HCT116 (cell line): ENCODE results near the gene AAK1. TPM values are rescaled to one million over a fixed set of nuclear protein-coding genes. Genes with fewer than 3 reads are reported as not detected.
A peak's percentile ranks its signal among the peaks of the same experiment; 100 is the strongest.

Experiments used
- ATAC-seq: fragments of 200-7000 bp; cut with Tn5 transposase; 2 replicates; pipeline ENCODE4 v1.9.1; 2020; ENCODE audit warnings: mild to moderate bottlenecking, moderate library complexity
- BruUV-seq: library from RNA; stranded (reverse); fragments of 400-500 nt; replicated peaks from 2 replicates; lab custom pipeline; 2021; lab: Mats Ljungman, UMichigan
- CTCF ChIA-PET: fragments of 300-600 bp; sonication (Branson Sonifier 250); formaldehyde crosslinking; loops from one replicate; lab custom pipeline; 2021; ENCODE audit warnings: antibody characterized with exemption; lab: Charles Lee
- POLR2A ChIA-PET: fragments of 300-600, 350-600 bp; sonication (Branson Sonifier 250); formaldehyde crosslinking; loops from one replicate; lab custom pipeline; 2021; ENCODE audit warnings: antibody characterized with exemption; lab: Charles Lee
- RAD21 ChIA-PET, 2 experiments: fragments of 300-600 bp; sonication (Branson Sonifier 250); formaldehyde crosslinking; loops; one replicate each; lab custom pipeline; 2023; ENCODE audit warnings: low total read pairs in 2 of 2; ENCODE audit not compliant: uncharacterized antibody in 2 of 2, unreplicated experiment in 2 of 2, low non-redundant PET in 1 of 2; lab: Charles Lee
- DNase-seq: peaks from one replicate; pipeline ENCODE4 v3.0.0-alpha.2; 2010; ENCODE audit warnings: low read depth, low spot score
- H2AFZ ChIP-seq: fragments of 200-600 bp; shearing (Covaris generic), sonication (generic); 2 replicates; pipeline ENCODE4 v1.6.1; 2017; ENCODE audit warnings: low read depth, mixed run types, mixed read lengths, antibody characterized with exemption, low read length; ENCODE audit not compliant: poor library complexity, severe bottlenecking
- H3K27ac ChIP-seq: 2 replicates; pipeline ENCODE4 v1.5.1; 2012; ENCODE audit warnings: low read depth, low read length
- H3K27me3 ChIP-seq: fragments of 200-600 bp; sonication (generic); 2 replicates; pipeline ENCODE4 v1.6.1; 2016; ENCODE audit warnings: mixed run types, low read length, mixed read lengths; ENCODE audit not compliant: insufficient read depth
- H3K36me3 ChIP-seq, 2 experiments: fragments of 200-500 bp in 1 of 2; fragments of 200-600 bp in 1 of 2; sonication (Bioruptor generic) in 1 of 2; sonication (generic) in 1 of 2; 2 replicates each; pipeline versions ENCODE4 v1.5.1 to v1.6.1; 2014 to 2016; ENCODE audit warnings: low read length in 2 of 2, inconsistent platforms in 1 of 2, mixed read lengths in 1 of 2, mixed run types in 1 of 2; ENCODE audit not compliant: insufficient read depth in 2 of 2, control insufficient read depth in 1 of 2
- H3K4me1 ChIP-seq, 2 experiments: fragments of 200-600 bp in 1 of 2; sonication (generic) in 1 of 2; 2 replicates each; pipeline versions ENCODE4 v1.5.1 to v1.6.1; 2012 to 2017; ENCODE audit warnings: low read length in 2 of 2, inconsistent platforms in 1 of 2, mild to moderate bottlenecking in 1 of 2, mixed read lengths in 1 of 2, mixed run types in 1 of 2, moderate library complexity in 1 of 2; ENCODE audit not compliant: insufficient read depth in 2 of 2, control insufficient read depth in 1 of 2
- H3K4me2 ChIP-seq: fragments of 200-600 bp; sonication (generic); 2 replicates; pipeline ENCODE4 v1.6.1; 2017; ENCODE audit warnings: mixed run types, low read length, mixed read lengths
- H3K4me3 ChIP-seq, 2 experiments: fragments of 200-600 bp in 1 of 2; sonication (generic) in 1 of 2; replicated peaks in 1 of 2; 2 replicates each; pipeline ENCODE4 v1.5.1; 2011 to 2016; ENCODE audit warnings: low read length in 2 of 2, control low read depth in 1 of 2, low read depth in 1 of 2, mild to moderate bottlenecking in 1 of 2, mixed read lengths in 1 of 2, mixed run types in 1 of 2
- H3K79me2 ChIP-seq: fragments of 200-600 bp; sonication (generic); 2 replicates; pipeline ENCODE4 v1.6.1; 2017; ENCODE audit warnings: mild to moderate bottlenecking, mixed run types, low read length, moderate library complexity, mixed read lengths; ENCODE audit not compliant: insufficient read depth
- H3K9ac ChIP-seq: fragments of 200-600 bp; sonication (generic); 2 replicates; pipeline ENCODE4 v1.6.1; 2016; ENCODE audit warnings: low read length, mixed read lengths
- H3K9me2 ChIP-seq: fragments of 200-600 bp; sonication (generic), shearing (Covaris generic); 2 replicates; pipeline ENCODE4 v1.6.1; 2017; ENCODE audit warnings: mixed run types, mild to moderate bottlenecking, moderate library complexity; ENCODE audit not compliant: insufficient read depth
- H3K9me3 ChIP-seq, 2 experiments: fragments of 200-500 bp in 1 of 2; fragments of 200-600 bp in 1 of 2; sonication (Bioruptor generic) in 1 of 2; sonication (generic) in 1 of 2; 2 replicates each; pipeline ENCODE4 v1.6.1; 2014 to 2017; ENCODE audit warnings: low read length in 2 of 2, mixed read lengths in 2 of 2, inconsistent platforms in 1 of 2, low read depth in 1 of 2, mild to moderate bottlenecking in 1 of 2, mixed run types in 1 of 2, moderate library complexity in 1 of 2; ENCODE audit not compliant: control insufficient read depth in 1 of 2, insufficient read depth in 1 of 2
- H4K20me1 ChIP-seq: fragments of 200-600 bp; sonication (generic), shearing (Covaris generic); 2 replicates; pipeline ENCODE4 v1.6.1; 2017; ENCODE audit warnings: mixed run types, mild to moderate bottlenecking, moderate library complexity; ENCODE audit not compliant: insufficient read depth
- EZH2phosphoT487 ChIP-seq: fragments of 200-600 bp; IDR thresholded peaks from 2 replicates; pipeline ENCODE4 v1.6.1; 2018; ENCODE audit warnings: antibody characterized with exemption, borderline replicate concordance
- FOSL1 ChIP-seq: IDR thresholded peaks from 2 replicates; pipeline ENCODE4 v1.6.1; 2012; ENCODE audit warnings: low read depth
- POLR2A ChIP-seq: IDR thresholded peaks from 2 replicates; pipeline ENCODE4 v1.7.0; 2011; ENCODE audit warnings: borderline replicate concordance; ENCODE audit not compliant: insufficient read depth, insufficient read length; ENCODE audit errors: extremely low read depth
- SRF ChIP-seq: IDR thresholded peaks from 2 replicates; pipeline ENCODE4 v1.6.1; 2012; ENCODE audit warnings: low read depth
- ZFX ChIP-seq: fragments of 450-650 bp; IDR thresholded peaks from 2 replicates; pipeline ENCODE4 v1.6.1; 2017
- intact Hi-C: fragments of 100-400 bp; cut with micrococcal nuclease; formaldehyde crosslinking; loops from 2 replicates; pipeline ENCODE4 v1.10.0; 2022
- total RNA-seq: library from RNA; stranded (reverse); gene quantifications from one replicate; pipeline ENCODE4 v1.2.1, GENCODE V29; 2021; ENCODE audit not compliant: unreplicated experiment
- TF ChIP-seq, protein P1 (sequence below), 3 experiments: fragments of 200-600 bp in 1 of 3; sonication (generic) in 1 of 3; IDR thresholded peaks in 2 of 3; conservative IDR thresholded peaks in 1 of 3; 2 replicates each; pipeline ENCODE4 v1.5.1; 2012 to 2017; ENCODE audit warnings: low read depth in 2 of 3, low read length in 2 of 3, antibody characterized with exemption in 1 of 3, borderline replicate concordance in 1 of 3, control low read depth in 1 of 3, mild to moderate bottlenecking in 1 of 3, mixed read lengths in 1 of 3, mixed run types in 1 of 3, moderate library complexity in 1 of 3; ENCODE audit not compliant: insufficient read depth in 1 of 3
- TF ChIP-seq, protein P2 (sequence below): IDR thresholded peaks from 2 replicates; pipeline ENCODE4 v1.6.1; 2012

Gene AAK1
- total RNA-seq, 1 experiment from 2014 or later: 32.0 TPM

DNA sequence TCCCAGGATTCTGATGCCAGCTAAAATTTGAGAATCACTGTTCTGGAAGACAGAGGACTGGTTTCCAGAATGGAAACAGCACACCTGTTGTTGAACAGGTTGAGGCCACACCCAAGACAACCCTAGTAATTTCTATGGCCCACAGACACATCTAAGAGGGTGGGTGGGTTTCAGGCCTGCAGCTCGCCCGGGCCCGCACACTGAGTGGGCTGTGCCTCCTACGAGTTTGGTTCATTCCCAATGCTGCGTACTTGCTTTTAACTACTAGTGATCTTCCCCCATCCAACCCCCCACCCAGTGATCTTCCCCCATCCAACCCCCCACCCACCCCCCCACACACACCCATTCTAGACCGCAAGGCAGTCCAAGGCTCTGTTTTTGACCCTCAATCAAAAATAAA, 205.0 kb downstream of the AAK1 start (continued):
- TF ChIP-seq, protein P1, sequence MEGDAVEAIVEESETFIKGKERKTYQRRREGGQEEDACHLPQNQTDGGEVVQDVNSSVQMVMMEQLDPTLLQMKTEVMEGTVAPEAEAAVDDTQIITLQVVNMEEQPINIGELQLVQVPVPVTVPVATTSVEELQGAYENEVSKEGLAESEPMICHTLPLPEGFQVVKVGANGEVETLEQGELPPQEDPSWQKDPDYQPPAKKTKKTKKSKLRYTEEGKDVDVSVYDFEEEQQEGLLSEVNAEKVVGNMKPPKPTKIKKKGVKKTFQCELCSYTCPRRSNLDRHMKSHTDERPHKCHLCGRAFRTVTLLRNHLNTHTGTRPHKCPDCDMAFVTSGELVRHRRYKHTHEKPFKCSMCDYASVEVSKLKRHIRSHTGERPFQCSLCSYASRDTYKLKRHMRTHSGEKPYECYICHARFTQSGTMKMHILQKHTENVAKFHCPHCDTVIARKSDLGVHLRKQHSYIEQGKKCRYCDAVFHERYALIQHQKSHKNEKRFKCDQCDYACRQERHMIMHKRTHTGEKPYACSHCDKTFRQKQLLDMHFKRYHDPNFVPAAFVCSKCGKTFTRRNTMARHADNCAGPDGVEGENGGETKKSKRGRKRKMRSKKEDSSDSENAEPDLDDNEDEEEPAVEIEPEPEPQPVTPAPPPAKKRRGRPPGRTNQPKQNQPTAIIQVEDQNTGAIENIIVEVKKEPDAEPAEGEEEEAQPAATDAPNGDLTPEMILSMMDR (IDR thresholded peaks at IDR 0.05 in 2 of 3, conservative IDR thresholded peaks at IDR 0.05 in 1 of 3; ENCODE audit: borderline replicate concordance in 1 of 3, insufficient read depth in 1 of 3, low read depth in 2 of 3, low read length in 2 of 3): no peak

- TF ChIP-seq FOSL1: no peak
- TF ChIP-seq ZFX: no peak
- TF ChIP-seq EZH2phosphoT487: no peak
- peak; percentile 49 for TF ChIP-seq POLR2A
- TF ChIP-seq, protein P1 (IDR thresholded peaks at IDR 0.05 in 2 of 3, conservative IDR thresholded peaks at IDR 0.05 in 1 of 3; ENCODE audit: borderline replicate concordance in 1 of 3, insufficient read depth in 1 of 3, low read depth in 2 of 3, low read length in 2 of 3): 0 out of 6 replicates have a peak, but pooled peaks of 1 of the 3 experiments have one; percentile 2
- TF ChIP-seq, protein P2, sequence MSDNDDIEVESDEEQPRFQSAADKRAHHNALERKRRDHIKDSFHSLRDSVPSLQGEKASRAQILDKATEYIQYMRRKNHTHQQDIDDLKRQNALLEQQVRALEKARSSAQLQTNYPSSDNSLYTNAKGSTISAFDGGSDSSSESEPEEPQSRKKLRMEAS: no peak
- TF ChIP-seq SRF: no peak
- intact Hi-C loops: no loop called here
- Histone ChIP-seq H3K9me3 (no peaks in the 10 kb centered on the region), H3K4me2 (peak overlapping the region; percentile 88), H3K9me2 (no peaks in the 10 kb centered on the region), H3K9ac (peak overlapping the region; percentile 78), H2AFZ (no peak overlapping the region), H3K27ac (peak overlapping the region; percentile 92), H3K4me1 (peaks cover 9 to 24% of the 10 kb centered on the region in 2 experiments; a peak in 3 of 4 replicates), H3K4me3 (peak overlapping the region; percentile 75 to 94), H3K27me3 (no peaks in the 10 kb centered on the region), H3K36me3 (no peaks in the 10 kb centered on the region; a peak in 1 of 4 replicates), H4K20me1 (no peaks in the 10 kb centered on the region), H3K79me2 (peaks cover 22% of the 10 kb centered on the region)
- ATAC-seq: peak; percentile 26; the same call in 1 of the 2 replicates
- BruUV-seq: TSS peak; percentile 98
- RAD21 ChIA-PET: no interaction called here
- CTCF ChIA-PET: interaction anchor here (1.0 to 2.2 kb wide), 2 partner anchors 49 to 127 kb away, joined by 3 to 5 read pairs; no protein-coding TSS in a partner anchor
- no peak for DNase-seq
- POLR2A ChIA-PET: interaction anchor here (0.6 to 1.4 kb wide), 5 partner anchors 13 to 494 kb away, joined by 3 to 4 read pairs (median 3); no protein-coding TSS in a partner anchor
Measured at GRCh38 chr2:69437751-69438154, 205.8 kb downstream of the AAK1 start.
